Measurements from ENCODE around the gene STAT5B.
A peak's percentile ranks its signal among the peaks of the same experiment; 100 is the strongest.
"Not testable (repeated sequence)": the region's sequence is repeated elsewhere in the genome, so short reads cannot be mapped to it uniquely, and the experiment has no call there.

STAT5B gene

GRCh38 chr17:42305543-42306384 lies 29.6 kb upstream of the STAT5B start:
- no peak for DNase-seq

- DNase-seq = not testable (repeated sequence)
Measured at GRCh38 chr17:42305031-42305330, 28.8 kb upstream of the STAT5B start.

GRCh38 chr17:42304187-42305030 lies 28.2 kb upstream of the STAT5B start:
- no peak for DNase-seq

GRCh38 chr17:42303694-42304093 lies 27.5 kb upstream of the STAT5B start:
- no peak for DNase-seq

DNA sequence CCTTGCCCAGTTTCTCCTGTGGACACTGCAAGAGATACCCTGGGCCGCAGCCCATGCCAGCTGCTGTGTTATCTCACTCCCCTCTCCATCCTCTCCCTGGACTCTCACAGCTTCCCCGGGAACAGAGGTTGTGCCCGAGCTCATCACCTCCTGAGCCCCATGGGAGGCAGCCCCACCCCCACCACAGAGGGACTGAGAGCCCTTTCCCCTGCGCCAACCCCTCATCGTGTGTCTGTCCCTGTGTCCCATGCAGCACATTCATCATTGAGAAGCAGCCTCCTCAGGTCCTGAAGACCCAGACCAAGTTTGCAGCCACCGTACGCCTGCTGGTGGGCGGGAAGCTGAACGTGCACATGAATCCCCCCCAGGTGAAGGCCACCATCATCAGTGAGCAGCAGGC lies 24.8 kb upstream of the STAT5B start:
- no peak for DNase-seq

DNA sequence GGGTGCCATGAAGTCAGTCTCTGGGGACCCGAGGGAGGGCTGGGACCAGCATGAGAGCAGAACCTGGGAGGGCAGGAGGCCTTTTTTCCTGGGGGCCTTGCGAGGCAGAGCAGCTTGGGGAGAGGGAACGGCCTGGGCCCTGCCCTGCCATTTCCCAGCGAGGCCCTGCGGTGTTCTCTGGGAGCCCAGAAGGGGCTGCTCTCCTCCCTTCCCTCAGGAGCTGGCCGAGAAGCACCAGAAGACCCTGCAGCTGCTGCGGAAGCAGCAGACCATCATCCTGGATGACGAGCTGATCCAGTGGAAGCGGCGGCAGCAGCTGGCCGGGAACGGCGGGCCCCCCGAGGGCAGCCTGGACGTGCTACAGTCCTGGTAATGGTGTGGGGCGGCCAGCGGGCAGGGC lies 23.7 kb upstream of the STAT5B start:
- DNase-seq = not testable (repeated sequence)

- not testable (repeated sequence) for DNase-seq
Measured at GRCh38 chr17:42299361-42299760, 23.2 kb upstream of the STAT5B start.

- DNase-seq = not testable (repeated sequence)
Measured at GRCh38 chr17:42297775-42298174, 21.6 kb upstream of the STAT5B start.

DNA sequence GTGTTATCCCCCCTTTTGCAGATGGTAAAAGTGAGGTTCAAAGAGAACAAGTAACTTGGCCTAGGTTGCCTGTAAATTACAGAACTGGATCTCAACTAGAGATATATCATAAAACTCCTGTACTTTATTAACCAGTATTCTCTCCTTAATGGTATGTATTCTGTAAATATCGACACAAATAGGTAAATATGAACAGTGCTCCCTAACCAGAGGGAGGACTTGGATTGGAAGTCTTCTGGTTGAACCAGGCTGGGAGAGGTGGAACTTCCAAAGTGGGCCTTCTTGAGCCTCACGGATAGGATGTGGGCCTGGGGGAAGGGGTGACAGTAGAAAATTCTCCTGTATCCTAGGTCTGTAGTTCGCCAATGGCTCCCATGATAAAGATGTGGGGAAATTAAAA lies 19.8 kb upstream of the STAT5B start:
- DNase-seq = no peak

DNA sequence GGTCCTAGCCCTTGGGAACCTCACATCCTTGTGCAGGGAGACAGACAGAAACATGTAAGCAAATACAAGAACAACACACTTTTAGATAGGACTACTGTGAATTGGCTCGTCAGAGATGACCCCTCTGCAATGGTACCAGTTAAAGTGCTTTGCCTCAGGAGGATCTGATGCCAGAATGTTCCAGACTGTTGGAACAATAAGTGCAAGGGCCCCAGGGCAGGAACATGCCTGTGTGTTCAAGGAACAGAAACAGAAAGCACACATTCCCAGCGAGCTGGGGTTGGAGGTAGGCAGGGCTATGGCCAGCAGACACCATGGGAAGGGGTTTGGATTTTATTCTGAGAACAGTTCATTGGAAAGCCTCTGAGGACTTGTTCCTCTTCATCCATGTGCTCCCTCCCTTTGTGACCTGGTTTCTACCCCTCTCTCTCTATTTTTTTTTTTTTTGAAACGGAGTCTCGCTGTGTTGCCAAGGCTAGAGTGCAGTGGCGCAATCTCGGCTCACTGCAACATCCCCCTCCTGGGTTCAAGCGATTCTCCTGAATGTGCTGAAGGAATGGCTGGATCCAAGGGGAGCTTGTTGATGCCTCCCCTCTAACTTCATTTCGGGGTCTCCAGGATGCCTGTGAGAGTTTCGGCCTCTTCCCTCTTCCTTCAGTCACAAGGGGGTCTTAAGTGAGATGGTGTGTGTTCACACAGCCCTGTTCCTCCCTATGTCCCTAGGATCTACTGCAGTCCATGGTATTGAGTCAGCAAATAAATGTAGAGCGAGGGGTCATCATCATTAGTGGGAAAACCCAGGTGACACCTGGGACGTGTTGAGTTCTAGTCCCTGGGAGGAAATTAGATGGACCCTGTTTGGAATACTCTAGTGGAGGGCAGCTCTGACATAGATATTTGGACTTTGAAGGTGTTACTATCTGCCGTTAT lies 18.5 kb upstream of the STAT5B start:
- no peak for DNase-seq

DNA sequence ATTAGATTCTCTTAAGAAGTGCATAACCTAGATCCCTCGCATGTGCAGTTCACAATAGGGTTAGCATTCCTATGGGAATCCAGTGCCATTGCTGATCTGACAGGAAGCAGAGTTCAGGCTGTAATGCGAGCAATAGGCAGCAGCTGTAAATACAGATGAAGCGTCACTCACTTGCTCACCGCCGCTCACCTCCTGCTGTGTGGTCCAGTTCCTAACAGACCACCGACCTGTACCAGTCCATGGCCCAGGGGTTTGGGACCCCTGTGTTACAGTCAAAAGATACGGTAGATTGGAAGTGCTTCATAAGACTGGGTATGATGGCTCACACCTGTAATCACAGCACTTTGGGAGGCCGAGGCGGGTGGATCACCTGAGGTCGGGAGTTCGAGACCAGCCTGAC lies 14.9 kb upstream of the STAT5B start:
- no peak for DNase-seq

GRCh38 chr17:42290577-42290976 lies 14.4 kb upstream of the STAT5B start:
- DNase-seq = no peak

GRCh38 chr17:42289611-42290181 lies 13.5 kb upstream of the STAT5B start:
- no peak for DNase-seq

DNA sequence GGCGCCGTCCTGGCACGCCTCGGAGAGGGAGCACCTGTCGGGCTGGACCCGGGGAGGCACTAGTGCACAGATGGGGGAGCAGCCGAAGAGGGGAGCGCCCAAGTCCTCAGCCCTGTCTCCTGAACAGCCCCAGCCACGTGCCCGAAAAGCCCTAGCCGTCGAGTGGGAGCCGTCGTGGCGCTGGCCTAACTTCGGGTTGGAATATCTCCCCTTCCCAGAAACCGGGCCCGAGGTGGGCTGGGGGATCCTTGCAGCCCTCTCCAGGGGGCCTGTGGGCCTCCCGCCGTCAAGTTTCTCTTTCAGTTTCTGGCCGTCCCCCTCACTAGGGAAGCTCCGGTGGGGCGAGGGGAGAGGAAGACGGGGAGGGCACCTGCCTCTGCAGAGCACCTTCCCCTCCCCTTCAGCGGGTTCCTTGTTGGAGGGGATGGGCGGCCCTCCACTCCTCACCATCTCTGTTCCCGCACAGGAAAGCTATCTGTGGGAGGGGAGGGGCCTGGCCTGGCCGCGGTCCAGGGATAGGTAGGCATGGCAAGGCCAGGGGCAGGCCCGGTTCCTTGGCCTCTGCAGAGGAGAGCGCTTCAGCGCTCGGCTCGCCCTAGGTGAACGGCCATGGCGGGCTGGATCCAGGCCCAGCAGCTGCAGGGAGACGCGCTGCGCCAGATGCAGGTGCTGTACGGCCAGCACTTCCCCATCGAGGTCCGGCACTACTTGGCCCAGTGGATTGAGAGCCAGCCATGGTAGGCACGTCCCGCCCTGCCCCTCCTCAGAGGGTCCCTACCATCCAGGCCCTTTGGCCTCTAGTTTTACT lies 12.8 kb upstream of the STAT5B start:
- DNase-seq = peak; percentile 43 to 68

GRCh38 chr17:42287977-42288802 lies 12.0 kb upstream of the STAT5B start, which contains the start of gene STAT5A:
STAT5A (plus strand) TSS chr17:42288498; CDS start chr17:42289412, 914 bp downstream.
- peak; percentile 84 for DNase-seq

DNA sequence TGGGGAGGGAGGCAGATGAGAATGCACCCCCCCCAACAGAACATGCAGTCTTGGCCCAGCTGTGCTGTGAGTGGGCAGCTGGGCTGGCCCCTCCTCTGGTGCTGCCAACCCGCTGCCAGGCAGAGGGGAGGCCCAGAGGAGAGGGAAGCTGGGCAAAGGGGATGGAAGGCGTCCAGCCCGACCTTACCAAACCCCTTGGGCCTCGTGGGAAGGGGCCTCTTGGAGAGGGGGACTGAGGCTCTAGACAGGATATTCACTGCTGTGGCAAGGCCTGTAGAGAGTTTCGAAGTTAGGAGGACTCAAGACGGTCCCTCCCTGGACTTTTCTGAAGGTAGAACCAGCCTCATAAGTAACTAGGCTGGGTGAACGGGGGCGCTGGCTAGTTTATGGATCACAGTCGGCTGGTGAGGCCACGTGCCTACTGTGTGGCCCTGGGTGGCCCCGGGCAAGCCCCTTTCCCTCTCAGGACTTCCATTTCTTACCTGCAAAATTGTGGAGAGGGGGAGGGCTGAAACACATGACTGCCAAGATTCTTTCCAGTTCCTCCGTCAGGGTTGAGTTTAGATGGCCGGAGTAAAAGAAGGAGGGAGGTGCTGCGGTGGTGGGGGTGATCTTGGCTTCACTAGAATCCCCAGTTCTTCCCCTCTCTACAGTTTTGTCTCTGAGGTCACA lies 11.2 kb upstream of the STAT5B start:
- peak; percentile 47 to 48 for DNase-seq

DNA sequence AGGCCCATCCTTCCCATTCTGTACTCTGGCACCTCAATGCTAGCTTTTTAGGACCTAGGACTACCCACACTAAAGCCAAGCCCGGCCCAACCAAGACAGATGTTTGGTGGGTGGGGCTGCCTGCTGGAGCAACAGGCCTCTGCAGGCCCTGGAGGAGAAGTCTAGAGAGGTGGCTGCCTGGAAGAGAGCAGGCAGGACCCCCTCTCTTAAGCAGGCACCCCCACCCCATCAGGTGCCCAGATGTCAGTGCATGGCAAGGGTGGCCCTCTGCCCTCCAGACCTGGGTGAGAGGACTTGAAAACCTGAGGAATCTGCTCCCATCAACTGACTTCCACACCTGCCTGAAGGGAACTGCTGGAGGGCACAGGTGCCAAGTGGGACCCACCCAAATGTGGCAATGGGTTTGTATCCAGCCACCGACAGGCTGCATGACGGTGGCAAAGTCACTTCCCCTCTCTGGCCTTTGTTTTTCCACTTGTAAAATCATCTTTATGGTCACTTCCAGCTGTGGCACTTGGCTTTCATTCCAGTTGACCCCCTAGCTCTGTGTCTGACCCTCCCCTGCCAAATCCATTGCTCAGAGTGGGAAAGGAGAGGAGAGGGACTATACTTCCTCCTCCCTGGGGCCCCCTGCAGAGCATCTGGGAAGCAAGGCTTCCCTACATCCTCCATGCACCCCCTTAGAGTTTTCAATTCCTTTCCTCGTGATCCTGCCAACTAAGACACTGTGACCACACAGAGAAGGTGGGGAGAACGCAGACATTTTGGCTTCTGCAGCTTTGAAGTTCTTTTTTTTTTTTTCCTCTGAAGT lies 10.4 kb upstream of the STAT5B start:
- DNase-seq = no peak

- DNase-seq = no peak
Measured at GRCh38 chr17:42285346-42286050, 9.3 kb upstream of the STAT5B start.

- no peak for DNase-seq
Measured at GRCh38 chr17:42284566-42284965, 8.4 kb upstream of the STAT5B start.
